Measurements from ENCODE around the gene PHEX. TPM values are rescaled to one million over a fixed set of nuclear protein-coding genes. Genes with fewer than 3 reads are reported as not detected.

The PHEX gene
- total and polyA plus RNA-seq, 7 donors: 0.01 to 0.11 (median 0.04) TPM; not detected in 3

- WGBS, 3 donors: 69 to 81% (median 80%) methylated on average over 3 of the region's 3 CpGs
- Histone ChIP-seq H3K4me1 (no peaks in the 10 kb centered on the region), H3K9me3 (no peaks in the 10 kb centered on the region), H3K27me3 (ENCODE audit: insufficient read depth in 3 of 3, low read length in 2 of 3) (peaks cover 0 to 15% (median 0%) of the 10 kb centered on the region in 3 donors), H3K36me3 (ENCODE audit: insufficient read depth in 1 of 2, low read depth in 1 of 2) (no peaks in the 10 kb centered on the region), H3K4me3 (no peak overlapping the region), H3K27ac (no peak overlapping the region)
- TF ChIP-seq, protein P1, sequence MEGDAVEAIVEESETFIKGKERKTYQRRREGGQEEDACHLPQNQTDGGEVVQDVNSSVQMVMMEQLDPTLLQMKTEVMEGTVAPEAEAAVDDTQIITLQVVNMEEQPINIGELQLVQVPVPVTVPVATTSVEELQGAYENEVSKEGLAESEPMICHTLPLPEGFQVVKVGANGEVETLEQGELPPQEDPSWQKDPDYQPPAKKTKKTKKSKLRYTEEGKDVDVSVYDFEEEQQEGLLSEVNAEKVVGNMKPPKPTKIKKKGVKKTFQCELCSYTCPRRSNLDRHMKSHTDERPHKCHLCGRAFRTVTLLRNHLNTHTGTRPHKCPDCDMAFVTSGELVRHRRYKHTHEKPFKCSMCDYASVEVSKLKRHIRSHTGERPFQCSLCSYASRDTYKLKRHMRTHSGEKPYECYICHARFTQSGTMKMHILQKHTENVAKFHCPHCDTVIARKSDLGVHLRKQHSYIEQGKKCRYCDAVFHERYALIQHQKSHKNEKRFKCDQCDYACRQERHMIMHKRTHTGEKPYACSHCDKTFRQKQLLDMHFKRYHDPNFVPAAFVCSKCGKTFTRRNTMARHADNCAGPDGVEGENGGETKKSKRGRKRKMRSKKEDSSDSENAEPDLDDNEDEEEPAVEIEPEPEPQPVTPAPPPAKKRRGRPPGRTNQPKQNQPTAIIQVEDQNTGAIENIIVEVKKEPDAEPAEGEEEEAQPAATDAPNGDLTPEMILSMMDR (IDR thresholded peaks at IDR 0.05): no peak
- DNase-seq: no peak
- intact Hi-C loops (cut with DNase I): no loop called here
- no peak for ATAC-seq
Observed at GRCh38 chrX:22057667-22058066, 25.5 kb downstream of the PHEX start.

DNA sequence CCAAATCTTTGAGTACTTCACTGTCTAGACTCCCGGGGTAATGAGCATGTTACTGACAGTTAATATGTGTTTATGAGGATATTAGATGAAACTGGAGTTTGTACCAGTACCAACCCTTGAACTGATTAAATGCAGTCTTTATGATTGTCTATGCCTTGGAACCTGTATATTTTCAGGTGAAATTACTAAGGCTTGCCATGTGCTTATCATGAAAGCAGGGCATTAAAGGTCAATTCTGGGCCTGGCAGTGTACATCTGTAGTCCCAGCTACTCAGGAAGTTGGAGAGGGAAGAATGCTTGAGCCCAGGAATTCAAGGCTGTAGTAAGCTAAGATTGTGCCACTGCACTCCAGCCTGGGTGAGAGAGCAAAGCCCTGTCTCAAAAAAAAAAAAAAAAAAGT lies 27.6 kb downstream of the PHEX start:
- Histone ChIP-seq H3K36me3 (ENCODE audit: insufficient read depth in 1 of 2, low read depth in 1 of 2) (no peaks in the 10 kb centered on the region), H3K4me1 (no peaks in the 10 kb centered on the region), H3K4me3 (no peak overlapping the region), H3K27me3 (ENCODE audit: insufficient read depth in 3 of 3, low read length in 2 of 3) (peaks cover 0 to 8% (median 0%) of the 10 kb centered on the region in 3 donors), H3K9me3 (peaks cover 5% of the 10 kb centered on the region), H3K27ac (no peak overlapping the region)
- DNase-seq (no peak), ATAC-seq (no peak)
- TF ChIP-seq, protein P1 (IDR thresholded peaks at IDR 0.05): no peak
- intact Hi-C loops (cut with DNase I): no loop called here
- WGBS, 3 donors: 70 to 95% (median 94%) methylated on average over 1 of the region's 1 CpG

DNA sequence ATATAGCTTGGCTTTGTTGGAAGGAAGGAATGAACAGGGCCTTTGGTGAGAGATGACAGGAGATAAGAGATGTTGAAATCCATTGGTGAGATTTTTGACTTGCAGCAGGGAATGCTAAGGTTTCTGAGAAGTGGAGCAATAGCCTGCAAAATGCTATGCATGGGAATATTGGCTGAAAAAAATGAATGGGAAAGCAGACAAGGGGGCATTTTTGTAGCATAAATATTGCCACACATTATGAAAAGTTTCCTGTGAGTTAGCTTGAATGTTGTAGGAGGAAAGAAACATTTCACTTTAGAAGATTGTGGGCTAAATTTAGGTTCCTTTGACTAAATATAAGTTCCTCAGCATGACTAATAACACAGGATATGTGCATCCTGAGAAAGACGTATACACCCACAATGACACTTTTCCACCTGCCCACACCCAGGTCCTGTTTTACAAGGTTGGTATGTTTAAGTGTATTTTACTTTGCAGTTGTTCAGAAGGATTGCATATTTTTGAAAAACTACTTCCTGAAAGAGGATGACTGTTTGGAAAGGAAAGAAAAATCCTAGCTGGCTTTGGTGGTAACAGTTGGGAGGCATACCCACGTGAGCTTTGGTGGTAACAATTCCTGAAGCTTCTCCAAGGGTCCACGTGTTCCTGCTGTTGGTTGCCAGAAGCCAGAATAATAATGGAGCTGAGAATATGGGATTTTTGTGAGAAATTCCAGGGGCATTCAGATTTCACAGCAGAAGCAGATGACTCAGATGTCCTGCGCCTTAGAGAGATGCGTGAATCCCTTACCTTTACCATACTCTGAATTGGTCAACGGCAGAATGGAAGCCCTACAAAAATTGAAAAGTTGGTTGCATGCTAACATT lies 28.5 kb downstream of the PHEX start:
- DNase-seq (no peak), ATAC-seq (no peak)
- TF ChIP-seq, protein P1 (IDR thresholded peaks at IDR 0.05): no peak
- Histone ChIP-seq H3K4me1 (no peaks in the 10 kb centered on the region), H3K27ac (no peak overlapping the region), H3K27me3 (ENCODE audit: insufficient read depth in 3 of 3, low read length in 2 of 3) (peaks cover 0 to 8% (median 0%) of the 10 kb centered on the region in 3 donors), H3K4me3 (no peak overlapping the region), H3K9me3 (peaks cover 5% of the 10 kb centered on the region), H3K36me3 (ENCODE audit: insufficient read depth in 1 of 2, low read depth in 1 of 2) (no peaks in the 10 kb centered on the region)
- 62 to 69% (median 62%) methylated on average over 6 of the region's 6 CpGs for WGBS, 3 donors
- intact Hi-C loops (cut with DNase I): no loop called here

DNA sequence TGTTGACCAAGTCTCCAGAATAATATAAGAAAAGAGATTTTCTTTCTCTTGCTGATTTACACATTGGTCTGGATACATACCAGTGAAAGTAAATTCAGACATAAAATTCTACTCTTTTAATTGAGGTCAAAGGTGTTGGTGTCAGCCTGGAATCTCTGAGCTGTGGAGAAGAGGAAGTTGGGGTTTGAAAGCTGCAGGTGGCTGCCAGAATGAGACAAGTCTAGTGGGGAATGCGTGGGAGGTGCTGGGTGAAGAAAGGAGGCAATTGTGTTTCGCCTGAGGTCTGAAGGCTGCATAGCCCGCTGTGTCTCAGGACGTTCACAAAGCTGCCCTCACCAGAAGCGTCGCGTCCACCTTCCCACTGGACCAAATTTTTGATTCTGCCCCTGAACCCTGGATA lies 31.2 kb downstream of the PHEX start:
- no peak overlapping the region for H3K4me3 ChIP-seq
- no peak for ATAC-seq
- H3K4me1 ChIP-seq: no peaks in the 10 kb centered on the region
- DNase-seq: no peak
- WGBS, 3 donors: 52 to 61% (median 57%) methylated on average over 7 of the region's 7 CpGs
- intact Hi-C loops (cut with DNase I): no loop called here
- no peaks in the 10 kb centered on the region for H3K36me3 ChIP-seq (ENCODE audit: insufficient read depth in 1 of 2, low read depth in 1 of 2)
- TF ChIP-seq, protein P1 (IDR thresholded peaks at IDR 0.05): no peak
- H3K27ac ChIP-seq: no peak overlapping the region
- peaks cover 0 to 8% (median 0%) of the 10 kb centered on the region in 3 donors for H3K27me3 ChIP-seq (ENCODE audit: insufficient read depth in 3 of 3, low read length in 2 of 3)
- peaks cover 5% of the 10 kb centered on the region for H3K9me3 ChIP-seq
